ENCODE results near the gene ZMYND8. TPM values are rescaled to one million over a fixed set of nuclear protein-coding genes. Genes with fewer than 3 reads are reported as not detected.
"Not testable (repeated sequence)": the region's sequence is repeated elsewhere in the genome, so short reads cannot be mapped to it uniquely, and the experiment has no call there.

Gene ZMYND8
- total and polyA plus RNA-seq, 5 experiments from 2014 or later, result 8.9 to 67.8 (median 20.4) TPM

- no peak overlapping the region for H3K27ac Mint-ChIP-seq
- H3K4me3 Mint-ChIP-seq, result no peak overlapping the region
- H3K36me3 Mint-ChIP-seq, result peaks cover 0 to 86% (median 10%) of the 10 kb centered on the region in 3 donors
- ATAC-seq (no peak), DNase-seq (no peak)
- POLR2A ChIA-PET, result interaction anchor here (3.3 kb wide), 1 partner anchor 113 kb away, joined by 18 read pairs; no protein-coding TSS in a partner anchor
- H3K9me3 Mint-ChIP-seq, result no peaks in the 10 kb centered on the region
- no peaks in the 10 kb centered on the region for H3K27me3 Mint-ChIP-seq
- H3K4me1 Mint-ChIP-seq, result peaks cover 19 to 42% (median 35%) of the 10 kb centered on the region in 4 donors
Observed at GRCh38 chr20:47271046-47271615, 85.4 kb downstream of the ZMYND8 start.

DNA sequence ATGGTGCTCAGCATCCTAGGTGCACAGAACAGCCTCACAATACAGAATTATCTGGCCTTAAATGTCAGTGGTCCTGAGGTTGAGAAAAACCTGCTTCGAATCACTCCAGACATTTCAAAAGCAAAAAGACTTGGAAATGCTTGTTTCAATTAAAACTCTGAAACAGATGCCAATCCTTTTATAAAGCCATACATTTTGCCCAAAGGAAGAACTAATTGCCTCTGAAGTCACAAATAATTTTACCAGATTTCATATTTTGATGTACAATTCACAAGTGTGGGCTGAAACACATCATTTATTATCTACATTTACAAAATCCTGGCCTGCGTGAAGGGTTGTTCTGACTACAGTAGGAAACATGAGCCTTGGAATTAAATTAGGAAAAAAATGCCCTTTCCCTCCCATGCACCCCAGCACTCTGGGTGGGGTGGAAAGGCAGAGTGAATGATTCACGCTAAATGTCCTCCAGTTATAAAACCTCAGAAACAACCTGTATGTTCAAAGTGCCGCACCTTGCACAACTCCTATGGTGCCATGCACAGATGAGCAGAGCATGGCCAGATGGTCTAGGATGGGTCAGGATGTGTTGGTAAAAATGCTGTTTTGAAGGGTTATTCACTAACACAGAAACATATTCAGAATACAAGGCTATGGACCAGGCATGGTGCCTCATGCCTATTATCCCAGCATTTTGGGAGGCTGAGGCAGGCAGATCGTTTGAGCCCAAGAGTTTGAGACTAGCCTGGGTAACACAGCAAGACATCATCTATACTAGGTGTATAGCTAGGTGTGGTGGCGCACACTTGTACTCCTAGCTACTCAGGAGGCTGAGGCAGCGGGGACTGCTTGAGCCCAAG lies 87.0 kb downstream of the ZMYND8 start:
- POLR2A ChIA-PET, result no interaction called here
- Mint-ChIP-seq H3K4me3 (no peak overlapping the region), H3K9me3 (no peaks in the 10 kb centered on the region), H3K27ac (peak overlapping the region in 3 of 10 donors; percentile 21 to 53 (median 29)), H3K4me1 (peaks cover 16 to 39% (median 28%) of the 10 kb centered on the region in 4 donors), H3K27me3 (no peaks in the 10 kb centered on the region), H3K36me3 (peaks cover 0 to 76% (median 7%) of the 10 kb centered on the region in 3 donors)
- ATAC-seq (no peak), DNase-seq (no peak)

DNA sequence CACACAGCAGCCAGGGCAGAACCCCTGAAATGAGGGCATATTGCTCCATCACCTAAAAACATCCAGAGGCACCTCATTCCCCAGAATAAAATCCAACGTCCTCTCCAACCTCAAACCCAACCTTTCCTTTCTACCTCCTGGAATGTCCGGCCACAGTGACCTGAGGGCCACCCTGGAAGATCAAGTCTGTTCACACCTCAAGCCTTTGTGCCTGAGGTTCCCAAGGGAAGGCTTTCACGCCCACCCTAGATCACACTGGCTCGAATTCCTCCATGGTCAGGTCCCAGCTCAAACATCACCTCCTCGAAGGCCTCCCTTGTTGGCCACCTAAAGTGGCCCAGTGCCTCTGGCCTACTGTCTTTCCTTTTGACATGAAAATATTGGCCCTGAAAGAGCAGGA lies 88.9 kb downstream of the ZMYND8 start:
- POLR2A ChIA-PET, result no interaction called here
- no peak for DNase-seq
- ATAC-seq, result no peak
- Mint-ChIP-seq H3K4me1 (peaks cover 11 to 29% (median 21%) of the 10 kb centered on the region in 4 donors), H3K4me3 (no peak overlapping the region), H3K36me3 (peaks cover 0 to 76% (median 7%) of the 10 kb centered on the region in 3 donors), H3K9me3 (no peaks in the 10 kb centered on the region), H3K27ac (peak overlapping the region in 1 of 10 donors; percentile 27), H3K27me3 (no peaks in the 10 kb centered on the region)

- Mint-ChIP-seq H3K4me1 (peaks cover 14 to 30% (median 22%) of the 10 kb centered on the region in 4 donors), H3K9me3 (no peaks in the 10 kb centered on the region), H3K27ac (peak overlapping the region in 6 of 10 donors; percentile 27 to 91 (median 46)), H3K4me3 (no peak overlapping the region), H3K27me3 (no peaks in the 10 kb centered on the region), H3K36me3 (peaks cover 4 to 77% (median 7%) of the 10 kb centered on the region in 3 donors)
- POLR2A ChIA-PET, result no interaction called here
- ATAC-seq (no peak), DNase-seq (no peak)
Observed at GRCh38 chr20:47266847-47267515, 89.5 kb downstream of the ZMYND8 start.

DNA sequence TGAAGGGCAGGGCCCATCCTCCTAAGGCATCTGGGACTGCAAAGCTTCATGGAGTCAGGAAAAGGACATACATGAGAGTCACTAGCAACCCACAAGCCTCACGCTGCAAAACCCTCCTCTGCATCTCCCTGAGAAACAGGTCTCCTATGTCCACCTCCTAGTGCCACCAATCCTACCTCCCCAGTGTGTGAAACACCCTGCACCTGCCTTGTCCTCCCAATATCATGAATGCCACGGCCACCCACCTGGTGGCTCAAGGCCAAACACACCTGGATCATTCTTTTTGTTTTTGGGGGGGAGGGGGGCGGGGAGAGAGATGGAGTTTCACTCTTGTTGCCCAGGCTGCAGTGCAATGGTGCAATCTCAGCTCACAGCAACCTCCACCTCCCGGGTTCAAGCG lies 90.5 kb downstream of the ZMYND8 start:
- H3K4me3 Mint-ChIP-seq, result no peak overlapping the region
- peaks cover 4 to 79% (median 10%) of the 10 kb centered on the region in 3 donors for H3K36me3 Mint-ChIP-seq
- DNase-seq, result no peak
- H3K27ac Mint-ChIP-seq, result peak overlapping the region in 5 of 10 donors; percentile 17 to 88 (median 47)
- H3K4me1 Mint-ChIP-seq, result peaks cover 14 to 34% (median 21%) of the 10 kb centered on the region in 4 donors
- no peak for ATAC-seq
- POLR2A ChIA-PET, result no interaction called here
- no peaks in the 10 kb centered on the region for H3K9me3 Mint-ChIP-seq
- no peaks in the 10 kb centered on the region for H3K27me3 Mint-ChIP-seq

DNA sequence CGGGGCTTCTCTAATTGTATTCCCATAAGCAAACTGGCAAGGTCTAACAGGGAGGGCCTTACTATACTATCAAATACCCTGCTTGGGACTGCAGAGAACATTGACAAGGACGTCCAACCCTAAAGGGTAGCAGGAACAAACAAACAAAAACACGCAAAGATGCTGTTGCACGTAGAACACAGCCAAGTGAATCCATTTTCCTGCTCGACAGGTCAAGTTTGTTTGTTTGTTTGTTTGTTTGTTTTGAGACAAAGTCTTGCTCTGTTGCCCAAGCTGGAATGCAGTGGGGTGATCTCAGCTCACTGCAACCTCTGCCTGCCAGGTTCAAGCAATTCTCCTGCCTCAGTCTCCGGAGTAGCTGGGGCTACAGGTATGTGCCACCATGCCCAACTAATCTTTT lies 91.3 kb downstream of the ZMYND8 start:
- peaks cover 4 to 82% (median 10%) of the 10 kb centered on the region in 3 donors for H3K36me3 Mint-ChIP-seq
- DNase-seq (no peak), ATAC-seq (no peak)
- H3K27ac Mint-ChIP-seq, result peak overlapping the region in 2 of 10 donors; percentile 19 to 59
- H3K27me3 Mint-ChIP-seq, result no peaks in the 10 kb centered on the region
- H3K4me3 Mint-ChIP-seq, result no peak overlapping the region
- POLR2A ChIA-PET, result no interaction called here
- H3K4me1 Mint-ChIP-seq, result peaks cover 18 to 38% (median 25%) of the 10 kb centered on the region in 4 donors
- no peaks in the 10 kb centered on the region for H3K9me3 Mint-ChIP-seq

- ATAC-seq, POLR2A ChIA-PET, H3K4me3 Mint-ChIP-seq, DNase-seq, H3K27me3 Mint-ChIP-seq, H3K9me3 Mint-ChIP-seq: not testable (repeated sequence)
- peak overlapping the region in 2 of 10 donors; percentile 20 to 68 for H3K27ac Mint-ChIP-seq
- H3K36me3 Mint-ChIP-seq, result peaks cover 4 to 83% (median 10%) of the 10 kb centered on the region in 3 donors
- peaks cover 24 to 41% (median 32%) of the 10 kb centered on the region in 4 donors for H3K4me1 Mint-ChIP-seq
Observed at GRCh38 chr20:47264137-47264769, 92.2 kb downstream of the ZMYND8 start.

DNA sequence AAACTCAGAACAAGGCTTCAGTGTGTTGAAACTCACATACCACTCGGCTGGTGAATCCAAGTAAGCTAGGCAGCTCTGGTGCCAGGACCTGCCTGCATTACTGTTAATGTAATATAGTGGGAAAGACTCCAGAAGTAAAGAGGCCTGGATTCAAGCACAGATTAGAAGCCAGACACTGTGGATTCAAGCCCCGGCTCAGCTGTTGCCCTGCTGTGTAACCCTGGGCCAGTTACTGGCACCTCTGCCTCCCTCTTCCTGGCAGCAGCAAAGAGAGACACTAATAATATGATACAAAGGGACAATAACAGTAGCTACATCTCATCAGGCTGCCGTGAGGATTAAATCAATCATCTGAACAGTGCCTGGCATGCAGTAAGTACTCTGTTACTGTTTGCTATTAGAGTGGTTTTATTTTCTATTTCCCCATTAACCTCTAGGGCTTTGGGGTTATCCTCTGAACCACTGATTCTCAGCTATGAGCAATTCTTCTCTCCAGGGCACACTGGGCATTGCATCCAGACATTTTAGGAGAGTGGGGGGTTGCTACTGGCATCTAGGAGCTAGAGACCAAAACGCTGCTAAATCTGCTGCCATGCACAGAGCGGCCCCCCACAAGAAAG lies 92.9 kb downstream of the ZMYND8 start:
- Mint-ChIP-seq H3K27ac (peak overlapping the region in 3 of 10 donors; percentile 22 to 69 (median 68)), H3K9me3 (no peaks in the 10 kb centered on the region), H3K4me1 (peaks cover 28 to 48% (median 37%) of the 10 kb centered on the region in 4 donors), H3K36me3 (peaks cover 4 to 81% (median 7%) of the 10 kb centered on the region in 3 donors), H3K27me3 (no peaks in the 10 kb centered on the region), H3K4me3 (no peak overlapping the region)
- DNase-seq (no peak), ATAC-seq (no peak)
- POLR2A ChIA-PET, result interaction anchor here (1.8 kb wide), 1 partner anchor 120 kb away, joined by 7 read pairs; no protein-coding TSS in a partner anchor

DNA sequence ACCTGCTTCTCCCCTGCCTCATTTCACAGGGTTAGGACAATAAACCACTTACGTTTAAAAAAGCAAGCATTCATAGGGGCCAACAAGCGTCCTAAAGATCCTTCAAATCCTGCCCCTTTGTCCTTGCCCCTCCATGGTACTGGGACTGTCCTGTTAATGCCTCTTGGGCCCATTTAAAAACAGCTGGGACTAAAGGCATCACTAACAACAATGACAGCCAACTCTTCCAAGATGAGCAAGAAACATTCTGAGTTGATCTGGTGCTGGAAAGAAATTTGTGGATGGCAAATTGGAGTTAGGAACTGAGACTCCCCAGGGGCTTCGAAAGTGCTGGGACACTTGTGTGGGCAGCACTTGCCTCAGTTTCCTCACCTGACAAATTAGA lies 93.4 kb downstream of the ZMYND8 start:
- DNase-seq (no peak), ATAC-seq (no peak)
- Mint-ChIP-seq H3K4me3 (no peak overlapping the region), H3K9me3 (no peaks in the 10 kb centered on the region), H3K4me1 (peaks cover 28 to 52% (median 41%) of the 10 kb centered on the region in 4 donors), H3K36me3 (peaks cover 4 to 83% (median 5%) of the 10 kb centered on the region in 3 donors), H3K27me3 (no peaks in the 10 kb centered on the region), H3K27ac (peak overlapping the region in 2 of 10 donors; percentile 22 to 69)
- POLR2A ChIA-PET, result interaction anchor here (0.6 to 1.8 kb wide), 2 partner anchors 121 to 252 kb away, joined by 3 to 7 read pairs; no protein-coding TSS in a partner anchor

GRCh38 chr20:47262365-47263013 lies 94.0 kb downstream of the ZMYND8 start:
- Mint-ChIP-seq H3K4me1 (peaks cover 26 to 56% (median 41%) of the 10 kb centered on the region in 4 donors), H3K36me3 (peaks cover 4 to 80% (median 5%) of the 10 kb centered on the region in 3 donors), H3K27me3 (no peaks in the 10 kb centered on the region), H3K27ac (peak overlapping the region in 6 of 10 donors; percentile 10 to 84 (median 44)), H3K4me3 (no peak overlapping the region), H3K9me3 (no peaks in the 10 kb centered on the region)
- POLR2A ChIA-PET, result interaction anchor here (0.6 to 1.8 kb wide), 2 partner anchors 121 to 253 kb away, joined by 3 to 7 read pairs; no protein-coding TSS in a partner anchor
- ATAC-seq (no peak), DNase-seq (no peak)

DNA sequence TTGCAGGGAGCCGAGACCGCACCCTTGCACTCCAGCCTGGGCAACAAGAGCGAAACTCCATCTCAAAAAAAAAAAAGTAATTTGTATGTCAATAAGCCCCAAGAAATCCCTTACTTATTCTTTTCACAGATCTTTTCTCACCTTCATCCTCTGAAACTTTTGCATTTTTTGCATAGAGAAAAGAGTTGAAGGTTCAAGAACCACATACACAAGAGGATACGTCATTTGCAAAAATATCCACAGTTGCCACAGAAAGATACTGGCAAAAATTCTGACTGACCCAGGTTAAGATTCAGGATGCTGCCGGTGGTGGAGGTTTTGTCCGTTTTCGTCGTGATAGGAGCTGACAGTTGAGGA lies 94.5 kb downstream of the ZMYND8 start:
- peak overlapping the region in 6 of 10 donors; percentile 10 to 84 (median 44) for H3K27ac Mint-ChIP-seq
- peaks cover 25 to 58% (median 36%) of the 10 kb centered on the region in 4 donors for H3K4me1 Mint-ChIP-seq
- POLR2A ChIA-PET, result interaction anchor here (1.8 kb wide), 1 partner anchor 122 kb away, joined by 7 read pairs; no protein-coding TSS in a partner anchor

More for the DNA sequence above, 94.5 kb downstream of the ZMYND8 start:
- H3K4me3 Mint-ChIP-seq, result no peak overlapping the region
- H3K9me3 Mint-ChIP-seq, result no peaks in the 10 kb centered on the region
- ATAC-seq (no peak), DNase-seq (no peak)
- peaks cover 4 to 79% (median 5%) of the 10 kb centered on the region in 3 donors for H3K36me3 Mint-ChIP-seq
- H3K27me3 Mint-ChIP-seq, result no peaks in the 10 kb centered on the region

Measured in naive thymus-derived CD8-positive, alpha-beta T cell (primary cell).